DND-41 (cell line): Measurements from ENCODE around the gene SYCP2.
A peak's percentile ranks its signal among the peaks of the same experiment; 100 is the strongest.

ENCODE experiments used
- ATAC-seq: fragments of 200-7000 bp; cut with Tn5 transposase; 3 replicates; pipeline ENCODE4 v1.9.1; 2021; ENCODE audit warnings: low read depth; ENCODE audit not compliant: insufficient read depth
- DNase-seq: peaks from one replicate; pipeline ENCODE4 v3.0.0-alpha.2; 2020
- H2AFZ ChIP-seq: 2 replicates; pipeline ENCODE4 v1.6.0; 2012; ENCODE audit warnings: low read depth, low read length
- H3K27ac ChIP-seq: 2 replicates; pipeline ENCODE4 v1.5.1; 2012; ENCODE audit warnings: low read length, inconsistent platforms
- H3K27me3 ChIP-seq: fragments of 200-600 bp; sonication (generic); 2 replicates; pipeline ENCODE4 v1.6.0; 2012; ENCODE audit warnings: low read length, mild to moderate bottlenecking, inconsistent platforms; ENCODE audit not compliant: insufficient read depth, poor library complexity
- H3K36me3 ChIP-seq: 2 replicates; pipeline ENCODE4 v1.5.1; 2012; ENCODE audit warnings: low read length, inconsistent platforms; ENCODE audit not compliant: insufficient read depth
- H3K4me1 ChIP-seq: 2 replicates; pipeline ENCODE4 v1.5.1; 2012; ENCODE audit warnings: mild to moderate bottlenecking, low read length; ENCODE audit not compliant: insufficient read depth
- H3K4me2 ChIP-seq: 2 replicates; pipeline ENCODE4 v1.6.0; 2012; ENCODE audit warnings: mild to moderate bottlenecking, moderate library complexity, low read length, inconsistent platforms; ENCODE audit not compliant: insufficient read depth
- H3K4me3 ChIP-seq, 2 experiments: fragments of 200-600 bp in 1 of 2; shearing (Covaris generic) in 1 of 2; 2 replicates each; pipeline ENCODE4 v1.5.1; 2012 to 2016; ENCODE audit warnings: inconsistent platforms in 2 of 2, low read length in 2 of 2, mild to moderate bottlenecking in 2 of 2, low read depth in 1 of 2, moderate library complexity in 1 of 2
- H3K79me2 ChIP-seq: 2 replicates; pipeline ENCODE4 v1.6.0; 2012; ENCODE audit warnings: low read length, inconsistent platforms; ENCODE audit not compliant: insufficient read depth
- H3K9ac ChIP-seq: 2 replicates; pipeline ENCODE4 v1.6.0; 2012; ENCODE audit warnings: low read depth, mild to moderate bottlenecking, inconsistent platforms, low read length, moderate library complexity
- H3K9me3 ChIP-seq: 2 replicates; pipeline ENCODE4 v1.5.1; 2012; ENCODE audit warnings: low read length, moderate library complexity, mild to moderate bottlenecking, inconsistent platforms; ENCODE audit not compliant: insufficient read depth, severe bottlenecking
- H4K20me1 ChIP-seq: 2 replicates; pipeline ENCODE4 v1.6.0; 2012; ENCODE audit warnings: low read length; ENCODE audit not compliant: insufficient read depth
- CTCF ChIP-seq: IDR thresholded peaks from 2 replicates; pipeline ENCODE4 v1.5.1; 2012; ENCODE audit warnings: borderline replicate concordance, low read length, moderate library complexity, mild to moderate bottlenecking; ENCODE audit not compliant: poor library complexity, severe bottlenecking; ENCODE audit errors: extremely low read depth
- EZH2 ChIP-seq: IDR thresholded peaks from 3 replicates; pipeline ENCODE4 v1.6.1; 2012; ENCODE audit warnings: borderline replicate concordance, low read depth, mild to moderate bottlenecking, moderate library complexity, low read length, inconsistent platforms; ENCODE audit not compliant: severe bottlenecking

The SYCP2 gene

GRCh38 chr20:59850018-59850641 is 83.3 kb downstream of the SYCP2 start:
- ATAC-seq (peak; percentile 66; the same call in 2 of the 3 replicates), DNase-seq (no peak)
- H3K4me1 ChIP-seq, result no peaks in the 10 kb centered on the region
- no peak overlapping the region for H3K9ac ChIP-seq
- no peak overlapping the region for H3K4me2 ChIP-seq
- no peak overlapping the region for H3K27ac ChIP-seq
- no peak overlapping the region for H3K4me3 ChIP-seq
- peaks cover 30% of the 10 kb centered on the region for H3K27me3 ChIP-seq
- H3K36me3 ChIP-seq, result no peaks in the 10 kb centered on the region
- no peak for TF ChIP-seq EZH2
- peak; percentile 76 for TF ChIP-seq CTCF
- no peaks in the 10 kb centered on the region for H3K9me3 ChIP-seq
- H4K20me1 ChIP-seq, result no peaks in the 10 kb centered on the region
- no peak overlapping the region for H2AFZ ChIP-seq
- H3K79me2 ChIP-seq, result no peaks in the 10 kb centered on the region

GRCh38 chr20:59848182-59848581 is 85.3 kb downstream of the SYCP2 start:
- Histone ChIP-seq H3K27me3 (peaks cover 33% of the 10 kb centered on the region), H3K9ac (no peak overlapping the region), H3K79me2 (no peaks in the 10 kb centered on the region), H3K4me3 (no peak overlapping the region), H3K36me3 (no peaks in the 10 kb centered on the region), H3K27ac (no peak overlapping the region), H3K4me1 (no peaks in the 10 kb centered on the region), H3K4me2 (no peak overlapping the region), H4K20me1 (no peaks in the 10 kb centered on the region), H2AFZ (no peak overlapping the region), H3K9me3 (no peaks in the 10 kb centered on the region)
- no peak for DNase-seq
- TF ChIP-seq CTCF (no peak), EZH2 (no peak)
- no peak for ATAC-seq

GRCh38 chr20:59845472-59845871 is 88.0 kb downstream of the SYCP2 start:
- Histone ChIP-seq H2AFZ (no peak overlapping the region), H3K4me2 (no peak overlapping the region), H3K9me3 (no peaks in the 10 kb centered on the region), H3K27ac (no peak overlapping the region), H3K27me3 (peaks cover 42% of the 10 kb centered on the region), H3K4me3 (no peak overlapping the region), H3K4me1 (no peaks in the 10 kb centered on the region), H3K79me2 (no peaks in the 10 kb centered on the region), H4K20me1 (no peaks in the 10 kb centered on the region), H3K9ac (no peak overlapping the region), H3K36me3 (no peaks in the 10 kb centered on the region)
- TF ChIP-seq CTCF (no peak), EZH2 (no peak)
- ATAC-seq, result no peak
- DNase-seq, result no peak

GRCh38 chr20:59839400-59839799 is 94.0 kb downstream of the SYCP2 start:
- peaks cover 6% of the 10 kb centered on the region; the same call in 1 of the 2 replicates for H3K4me1 ChIP-seq
- H3K27me3 ChIP-seq, result peaks cover 71% of the 10 kb centered on the region
- H2AFZ ChIP-seq, result no peak overlapping the region
- no peaks in the 10 kb centered on the region for H3K79me2 ChIP-seq
- H3K27ac ChIP-seq, result no peak overlapping the region
- no peak overlapping the region for H3K9ac ChIP-seq
- no peak overlapping the region for H3K4me2 ChIP-seq
- no peak overlapping the region for H3K4me3 ChIP-seq
- no peaks in the 10 kb centered on the region for H4K20me1 ChIP-seq
- DNase-seq (no peak), ATAC-seq (no peak)
- H3K9me3 ChIP-seq, result no peaks in the 10 kb centered on the region
- H3K36me3 ChIP-seq, result no peaks in the 10 kb centered on the region
- TF ChIP-seq CTCF (no peak), EZH2 (no peak)
